Panc1 (cell line): ENCODE measurements around the gene KCNG1. TPM values are rescaled to one million over a fixed set of nuclear protein-coding genes. Genes with fewer than 3 reads are reported as not detected.

Experiments used
- ATAC-seq: fragments of 200-7000 bp; cut with Tn5 transposase; 2 replicates; pipeline ENCODE4 v1.9.1; 2020; ENCODE audit warnings: mild to moderate bottlenecking, moderate library complexity
- BruUV-seq: library from RNA; stranded (reverse); fragments of 400-500 nt; replicated peaks from 2 replicates; lab custom pipeline; 2021; lab: Mats Ljungman, UMichigan
- CTCF ChIA-PET: fragments of 300-600 bp; sonication (Branson Sonifier 250); formaldehyde crosslinking; loops from one replicate; lab custom pipeline; 2022; ENCODE audit warnings: antibody characterized with exemption; lab: Charles Lee
- POLR2A ChIA-PET: fragments of 300-600 bp; sonication (Branson Sonifier 250); formaldehyde crosslinking; loops from one replicate; lab custom pipeline; 2022; ENCODE audit warnings: antibody characterized with exemption; lab: Charles Lee
- DNase-seq: peaks from one replicate; pipeline ENCODE4 v3.0.0-alpha.2; 2010; ENCODE audit warnings: low read depth, low spot score
- H3K27ac ChIP-seq: 2 replicates; pipeline ENCODE4 v1.5.1; 2011; ENCODE audit warnings: mild to moderate bottlenecking, low read length, inconsistent platforms
- H3K27me3 ChIP-seq: fragments of 200-500 bp; sonication (Bioruptor generic); 2 replicates; pipeline ENCODE4 v1.6.0; 2014; ENCODE audit warnings: low read length, inconsistent platforms; ENCODE audit not compliant: control insufficient read depth, insufficient read depth
- H3K36me3 ChIP-seq: fragments of 200-500 bp; sonication (Bioruptor generic); 2 replicates; pipeline ENCODE4 v1.5.1; 2014; ENCODE audit warnings: inconsistent platforms, mild to moderate bottlenecking, low read length, moderate library complexity; ENCODE audit not compliant: control insufficient read depth, insufficient read depth
- H3K4me1 ChIP-seq: 2 replicates; pipeline ENCODE4 v1.5.1; 2011; ENCODE audit warnings: inconsistent platforms, mild to moderate bottlenecking, low read length, moderate library complexity; ENCODE audit not compliant: control insufficient read depth, insufficient read depth
- H3K4me3 ChIP-seq, 2 experiments: 2 replicates each; pipeline ENCODE4 v1.5.1; 2011 to 2012; ENCODE audit warnings: low read depth in 2 of 2, low read length in 2 of 2, mild to moderate bottlenecking in 2 of 2, inconsistent platforms in 1 of 2, moderate library complexity in 1 of 2
- H3K9me3 ChIP-seq: fragments of 200-500 bp; sonication (Bioruptor generic); 2 replicates; pipeline ENCODE4 v1.5.1; 2014; ENCODE audit warnings: low read depth, mild to moderate bottlenecking, inconsistent platforms, low read length, moderate library complexity; ENCODE audit not compliant: control insufficient read depth, insufficient read depth
- CTCF ChIP-seq: fragments of 450-650 bp; IDR thresholded peaks from 2 replicates; pipeline ENCODE4 v1.5.1; 2017; ENCODE audit warnings: mild to moderate bottlenecking
- POLR2AphosphoS5 ChIP-seq: IDR thresholded peaks from 2 replicates; pipeline ENCODE4 v1.6.1; 2012; ENCODE audit warnings: mild to moderate bottlenecking, low read depth, low read length, moderate library complexity
- REST ChIP-seq, 2 experiments: IDR thresholded peaks; 2 replicates each; pipeline ENCODE4 v1.6.1; 2011 to 2012; ENCODE audit warnings: low read depth in 2 of 2, control low read depth in 1 of 2, low read length in 1 of 2, mild to moderate bottlenecking in 1 of 2, moderate library complexity in 1 of 2; ENCODE audit not compliant: insufficient read depth in 1 of 2
- SIN3A ChIP-seq: IDR thresholded peaks from 2 replicates; pipeline ENCODE4 v1.6.1; 2012; ENCODE audit warnings: low read depth, mild to moderate bottlenecking, low read length, moderate library complexity, borderline replicate concordance; ENCODE audit not compliant: insufficient read depth
- TCF7L2 ChIP-seq: IDR thresholded peaks from 2 replicates; pipeline ENCODE4 v1.6.1; 2011; ENCODE audit warnings: mild to moderate bottlenecking, low read depth, low read length, inconsistent platforms
- in situ Hi-C: cut with HindIII; loops from 2 replicates; pipeline ENCODE4 v1.10.0; 2016; ENCODE audit warnings: low sequenced_read_pairs, low pct_unique_long_range_greater_than_20kb
- intact Hi-C: fragments of 100-400 bp; cut with micrococcal nuclease; formaldehyde crosslinking; loops from one replicate; pipeline ENCODE4 v1.10.0; 2022; ENCODE audit not compliant: unreplicated experiment
- total RNA-seq: library from RNA; stranded (reverse); gene quantifications from one replicate; pipeline ENCODE4 v1.2.1, GENCODE V29; 2021; ENCODE audit not compliant: unreplicated experiment

Gene KCNG1
- total RNA-seq, 1 experiment from 2014 or later = 7.4 TPM

GRCh38 chr20:51004305-51004727 is 18.6 kb downstream of the KCNG1 start:
- DNase-seq (no peak), ATAC-seq (no peak)
- in situ Hi-C loops = no loop called here
- intact Hi-C loops = no loop called here
- H3K4me1 ChIP-seq = no peaks in the 10 kb centered on the region
- CTCF ChIA-PET = no interaction called here
- H3K36me3 ChIP-seq = no peaks in the 10 kb centered on the region
- no peaks in the 10 kb centered on the region; the same call in 1 of the 2 replicates for H3K27me3 ChIP-seq
- BruUV-seq = no TSS peak
- TF ChIP-seq REST (IDR thresholded peaks at IDR 0.05; ENCODE audit: insufficient read depth in 1 of 2, low read depth in 2 of 2, low read length in 1 of 2) = no peak
- no peak for TF ChIP-seq CTCF
- TF ChIP-seq SIN3A = no peak
- no peak for TF ChIP-seq TCF7L2
- no peak for TF ChIP-seq POLR2AphosphoS5
- no peak overlapping the region for H3K27ac ChIP-seq
- no peaks in the 10 kb centered on the region for H3K9me3 ChIP-seq
- POLR2A ChIA-PET = no interaction called here
- H3K4me3 ChIP-seq = no peak overlapping the region

GRCh38 chr20:51003753-51004152 is 19.2 kb downstream of the KCNG1 start:
- no peak for TF ChIP-seq CTCF
- TF ChIP-seq TCF7L2 = no peak
- TF ChIP-seq REST (IDR thresholded peaks at IDR 0.05; ENCODE audit: insufficient read depth in 1 of 2, low read depth in 2 of 2, low read length in 1 of 2) = no peak
- no peak for TF ChIP-seq POLR2AphosphoS5
- TF ChIP-seq SIN3A = no peak
- intact Hi-C loops = no loop called here
- in situ Hi-C loops = no loop called here
- ATAC-seq (no peak), DNase-seq (no peak)
- Histone ChIP-seq H3K4me3 (no peak overlapping the region), H3K9me3 (no peaks in the 10 kb centered on the region), H3K4me1 (no peaks in the 10 kb centered on the region), H3K27ac (no peak overlapping the region), H3K36me3 (no peaks in the 10 kb centered on the region), H3K27me3 (no peaks in the 10 kb centered on the region; the same call in 1 of the 2 replicates)
- BruUV-seq = no TSS peak
- ChIA-PET CTCF (interaction anchor here (0.7 kb wide), 1 partner anchor 554 kb away, joined by 4 read pairs; no protein-coding TSS in a partner anchor), POLR2A (no interaction called here)
